IMR-90 (cell line): ENCODE measurements around the gene CEACAM8. TPM values are rescaled to one million over a fixed set of nuclear protein-coding genes. Genes with fewer than 3 reads are reported as not detected.

Source experiments
- ATAC-seq: fragments of 200-7000 bp; cut with Tn5 transposase; 2 replicates; pipeline ENCODE4 v1.9.1; 2020; ENCODE audit warnings: low read depth, mild to moderate bottlenecking, moderate library complexity
- BruUV-seq: library from RNA; stranded (reverse); fragments of 400-500 nt; replicated peaks from 2 replicates; lab custom pipeline; 2021; lab: Mats Ljungman, UMichigan
- CTCF ChIA-PET: fragments of 300-600 bp; formaldehyde crosslinking; extraction: SDS; loops from one replicate; lab custom pipeline; 2021; ENCODE audit warnings: antibody characterized with exemption; lab: Yijun Ruan, JAX
- POLR2A ChIA-PET: fragments of 300-600 bp; sonication (Branson Sonifier 250); formaldehyde crosslinking; loops from one replicate; lab custom pipeline; 2022; ENCODE audit warnings: antibody characterized with exemption; ENCODE audit not compliant: unreplicated experiment; lab: Charles Lee
- DNase-seq: peaks from one replicate; pipeline ENCODE4 v3.0.0; 2013
- H2AFZ ChIP-seq: replicated peaks from 2 replicates; pipeline ENCODE3; 2013; ENCODE audit warnings: low read length, mild to moderate bottlenecking; ENCODE audit not compliant: poor library complexity
- H2AK5ac ChIP-seq: 2 replicates; pipeline ENCODE4 v1.6.1; 2013; ENCODE audit warnings: low read depth, low read length, inconsistent platforms
- H2AK9ac ChIP-seq: replicated peaks from 2 replicates; pipeline ENCODE3; 2013; ENCODE audit warnings: mild to moderate bottlenecking, low read depth, low read length, moderate library complexity; ENCODE audit not compliant: poor library complexity
- H2BK120ac ChIP-seq: 2 replicates; pipeline ENCODE4 v1.6.1; 2013; ENCODE audit warnings: low read depth, low read length, inconsistent platforms
- H2BK15ac ChIP-seq: 3 replicates; pipeline ENCODE4 v1.6.1; 2013; ENCODE audit warnings: low read depth, low read length, inconsistent platforms
- H2BK20ac ChIP-seq: 2 replicates; pipeline ENCODE4 v1.6.1; 2013; ENCODE audit warnings: low read depth, mild to moderate bottlenecking, inconsistent platforms, low read length, moderate library complexity
- H2BK5ac ChIP-seq: 2 replicates; pipeline ENCODE4 v1.6.1; 2013; ENCODE audit warnings: mild to moderate bottlenecking, low read depth, low read length, inconsistent platforms; ENCODE audit not compliant: poor library complexity, severe bottlenecking
- H3K14ac ChIP-seq: replicated peaks from 2 replicates; pipeline ENCODE4 v1.6.1; 2013; ENCODE audit warnings: low read depth, low read length, inconsistent platforms
- H3K18ac ChIP-seq: 2 replicates; pipeline ENCODE4 v1.6.1; 2013; ENCODE audit warnings: low read depth, low read length, control low read depth
- H3K23ac ChIP-seq: 2 replicates; pipeline ENCODE4 v1.6.1; 2013; ENCODE audit warnings: low read depth, low read length, inconsistent platforms
- H3K27ac ChIP-seq: 2 replicates; pipeline ENCODE4 v1.5.1; 2013; ENCODE audit warnings: mild to moderate bottlenecking, control low read depth, low read length; ENCODE audit not compliant: insufficient read depth
- H3K27me3 ChIP-seq: 2 replicates; pipeline ENCODE4 v1.6.1; 2013; ENCODE audit warnings: low read length; ENCODE audit not compliant: control insufficient read depth, insufficient read depth
- H3K36me3 ChIP-seq: 2 replicates; pipeline ENCODE4 v1.6.1; 2013; ENCODE audit warnings: low read length, mixed read lengths; ENCODE audit not compliant: control insufficient read depth, insufficient read depth
- H3K4ac ChIP-seq: 2 replicates; pipeline ENCODE4 v1.6.1; 2013; ENCODE audit warnings: low read depth, low read length, inconsistent platforms
- H3K4me1 ChIP-seq: 2 replicates; pipeline ENCODE4 v1.6.1; 2013; ENCODE audit warnings: low read length, mixed read lengths; ENCODE audit not compliant: control insufficient read depth, insufficient read depth
- H3K4me2 ChIP-seq: 2 replicates; pipeline ENCODE4 v1.6.1; 2013; ENCODE audit warnings: low read depth, mild to moderate bottlenecking, control low read depth, low read length, moderate library complexity
- H3K4me3 ChIP-seq: 2 replicates; pipeline ENCODE4 v1.5.1; 2013; ENCODE audit warnings: low read depth, mild to moderate bottlenecking, control low read depth, low read length, moderate library complexity; ENCODE audit not compliant: insufficient read depth
- H3K56ac ChIP-seq: 2 replicates; pipeline ENCODE4 v1.6.1; 2013; ENCODE audit warnings: low read length, inconsistent platforms; ENCODE audit not compliant: insufficient read depth; ENCODE audit errors: extremely low read depth
- H3K79me1 ChIP-seq, 2 experiments: 2 replicates each; pipeline ENCODE4 v1.6.1; 2013; ENCODE audit warnings: low read length in 2 of 2, inconsistent platforms in 1 of 2, low read depth in 1 of 2
- H3K9ac ChIP-seq: 2 replicates; pipeline ENCODE4 v1.6.1; 2013; ENCODE audit warnings: low read depth, low read length, control low read depth
- H3K9me1 ChIP-seq: 2 replicates; pipeline ENCODE4 v1.6.1; 2013; ENCODE audit warnings: low read length, inconsistent platforms; ENCODE audit not compliant: insufficient read depth
- H3K9me3 ChIP-seq: 2 replicates; pipeline ENCODE4 v1.6.1; 2013; ENCODE audit warnings: low read length; ENCODE audit not compliant: control insufficient read depth, insufficient read depth
- H4K20me1 ChIP-seq: 2 replicates; pipeline ENCODE4 v1.6.1; 2013; ENCODE audit warnings: low read length, inconsistent platforms; ENCODE audit not compliant: insufficient read depth
- H4K5ac ChIP-seq: 2 replicates; pipeline ENCODE4 v1.6.1; 2013; ENCODE audit warnings: mild to moderate bottlenecking, low read depth, low read length, control low read depth
- H4K8ac ChIP-seq, 2 experiments: 2 replicates each; pipeline ENCODE4 v1.6.1; 2013; ENCODE audit warnings: low read depth in 2 of 2, low read length in 2 of 2, control low read depth in 1 of 2, inconsistent platforms in 1 of 2
- H4K91ac ChIP-seq: 2 replicates; pipeline ENCODE4 v1.6.1; 2013; ENCODE audit warnings: low read depth, low read length, inconsistent platforms; ENCODE audit not compliant: insufficient read depth
- BHLHE40 ChIP-seq: fragments of 150-350 bp; IDR thresholded peaks from 2 replicates; pipeline ENCODE4 v1.6.1; 2016; ENCODE audit warnings: mild to moderate bottlenecking, low read depth, low read length
- CEBPB ChIP-seq: IDR thresholded peaks from 2 replicates; pipeline ENCODE4 v1.6.1; 2012; ENCODE audit warnings: low read depth, low read length, improper control_type of control experiment
- CHD1 ChIP-seq: IDR thresholded peaks from 2 replicates; pipeline ENCODE4 v1.6.1; 2012; ENCODE audit warnings: low read depth, low read length, improper control_type of control experiment
- CTCF ChIP-seq: conservative IDR thresholded peaks from 2 replicates; pipeline ENCODE4 v1.5.1; 2012; ENCODE audit warnings: mild to moderate bottlenecking, low read depth, low read length, improper control_type of control experiment
- ELK1 ChIP-seq: fragments of 150-350 bp; IDR thresholded peaks from 2 replicates; pipeline ENCODE4 v1.6.1; 2016; ENCODE audit warnings: low read depth, mild to moderate bottlenecking, low read length, moderate library complexity, borderline replicate concordance
- MAFK ChIP-seq: IDR thresholded peaks from 2 replicates; pipeline ENCODE4 v1.6.1; 2012; ENCODE audit warnings: low read depth, low read length, improper control_type of control experiment
- MAZ ChIP-seq: IDR thresholded peaks from 2 replicates; pipeline ENCODE4 v1.6.1; 2012; ENCODE audit warnings: low read depth, mild to moderate bottlenecking, low read length, improper control_type of control experiment, moderate library complexity, borderline replicate concordance
- NFE2L2 ChIP-seq: fragments of 150-350 bp; IDR thresholded peaks from 2 replicates; pipeline ENCODE4 v1.6.1; 2016; ENCODE audit warnings: low read depth, mild to moderate bottlenecking, low read length
- POLR2A ChIP-seq: IDR thresholded peaks from 2 replicates; pipeline ENCODE4 v1.6.1; 2012; ENCODE audit warnings: mild to moderate bottlenecking, low read depth, low read length
- RAD21 ChIP-seq: IDR thresholded peaks from 2 replicates; pipeline ENCODE4 v1.6.1; 2012; ENCODE audit warnings: low read length, improper control_type of control experiment
- RCOR1 ChIP-seq: IDR thresholded peaks from 2 replicates; pipeline ENCODE4 v1.6.1; 2012; ENCODE audit warnings: mild to moderate bottlenecking, low read length, improper control_type of control experiment; ENCODE audit not compliant: insufficient replicate concordance
- RFX5 ChIP-seq: IDR thresholded peaks from 2 replicates; pipeline ENCODE4 v1.8.0; 2012; ENCODE audit warnings: low read depth, mild to moderate bottlenecking, low read length, moderate library complexity
- SMC3 ChIP-seq: fragments of 150-350 bp; IDR thresholded peaks from 2 replicates; pipeline ENCODE4 v1.6.1; 2016; ENCODE audit warnings: low read depth, mild to moderate bottlenecking, antibody characterized with exemption, low read length, moderate library complexity
- USF2 ChIP-seq: fragments of 150-350 bp; IDR thresholded peaks from 2 replicates; pipeline ENCODE4 v1.6.1; 2017; ENCODE audit warnings: mild to moderate bottlenecking, antibody characterized with exemption, low read length, low read depth
- WGBS, 2 experiments: methylation state at CpG; one replicate each; pipeline versions ENCODE4 v1.1.5 to v1.1.7; 2013; ENCODE audit warnings: missing lambda C conversion rate in 2 of 2; ENCODE audit not compliant: insufficient read length in 1 of 2; ENCODE audit errors: extremely low coverage in 2 of 2; 5-methylcytosine and 5-hydroxymethylcytosine counted together
- dilution Hi-C: fragments of 300-500 bp; cut with HindIII; formaldehyde crosslinking; loops from one replicate; pipeline ENCODE4 v1.14.3; 2018; ENCODE audit warnings: low sequenced_read_pairs; ENCODE audit not compliant: unreplicated experiment
- in situ Hi-C: fragments of 300-500 bp; cut with MboI; formaldehyde crosslinking; loops from 3 replicates; pipeline ENCODE4 v1.14.3; 2019; ENCODE audit warnings: low sequenced_read_pairs, inconsistent platforms, mixed read lengths
- intact Hi-C: fragments of 100-400 bp; cut with micrococcal nuclease; formaldehyde crosslinking; loops from 2 replicates; pipeline ENCODE4 v1.10.0; 2022
- polyA plus RNA-seq, 3 experiments: library from polyadenylated mRNA; depleted of rRNA; stranded (reverse); fragments of >200 nt; gene quantifications; 2 replicates each; pipeline ENCODE4 v1.2.3, GENCODE V29; 2012; ENCODE audit warnings: low replicate concordance in 1 of 3
- total RNA-seq: library from RNA; depleted of rRNA; stranded (reverse); fragments of >200 nt; gene quantifications from 2 replicates; pipeline ENCODE4 v1.2.3, GENCODE V29; 2012

CEACAM8 gene
- total and polyA plus RNA-seq, 2 of the 4 experiments (the other 2 are of a cell fraction), result not detected

- no peak overlapping the region for H3K14ac ChIP-seq
- TF ChIP-seq MAFK (no peak), CEBPB (no peak), BHLHE40 (no peak), POLR2A (no peak), RAD21 (no peak), RFX5 (no peak), CHD1 (no peak), CTCF (no peak), SMC3 (no peak), MAZ (no peak), USF2 (no peak), NFE2L2 (no peak), ELK1 (no peak), RCOR1 (no peak)
- H4K8ac ChIP-seq, result no peak overlapping the region
- in situ Hi-C loops (no loop called here), dilution Hi-C loops (no loop called here), intact Hi-C loops (no loop called here)
- DNase-seq (no peak), ATAC-seq (no peak)
- H3K36me3 ChIP-seq, result no peaks in the 10 kb centered on the region
- peaks cover 3% of the 10 kb centered on the region; the same call in 1 of the 2 replicates for H3K9me3 ChIP-seq
- H2BK120ac ChIP-seq, result no peak overlapping the region
- H3K4me3 ChIP-seq, result no peak overlapping the region
- no peak overlapping the region for H3K23ac ChIP-seq
- WGBS, 2 experiments, result no CpG with 5 or more reads among the region's 4 CpGs
- no peak overlapping the region for H3K56ac ChIP-seq
- H3K79me1 ChIP-seq, result no peaks in the 10 kb centered on the region
- H2AK5ac ChIP-seq, result no peak overlapping the region
- peaks cover 32% of the 10 kb centered on the region for H3K27me3 ChIP-seq
- no peak overlapping the region for H2BK15ac ChIP-seq
- no peak overlapping the region for H2AFZ ChIP-seq
- H4K91ac ChIP-seq, result no peak overlapping the region
- no peak overlapping the region for H2BK5ac ChIP-seq
- H3K4me2 ChIP-seq, result no peak overlapping the region
- ChIA-PET CTCF (no interaction called here), POLR2A (no interaction called here)
- H3K9ac ChIP-seq, result no peak overlapping the region
- no peak overlapping the region for H4K5ac ChIP-seq
- no peak overlapping the region for H3K4ac ChIP-seq
- no peak overlapping the region for H3K18ac ChIP-seq
- H3K27ac ChIP-seq, result no peak overlapping the region
- H2AK9ac ChIP-seq, result no peak overlapping the region
- no TSS peak for BruUV-seq
- no peaks in the 10 kb centered on the region for H3K4me1 ChIP-seq
- no peaks in the 10 kb centered on the region for H3K9me1 ChIP-seq
- no peaks in the 10 kb centered on the region for H4K20me1 ChIP-seq
- H2BK20ac ChIP-seq, result no peak overlapping the region
Observed at GRCh38 chr19:42544146-42544545, 50.6 kb downstream of the CEACAM8 start.
